DOHH2 (cell line): Measurements from ENCODE around the gene ACSF3.

Source experiments
- H3F3A ChIP-seq: fragments of 200-600 bp; sonication (generic), shearing (Covaris generic); 2 replicates; pipeline ENCODE4 v1.6.0; 2016; ENCODE audit warnings: antibody characterized with exemption, mild to moderate bottlenecking; ENCODE audit not compliant: control insufficient read depth, insufficient read depth
- H3K27ac ChIP-seq: fragments of 200-600 bp; sonication (generic); 2 replicates; pipeline ENCODE4 v1.5.1; 2014; ENCODE audit warnings: low read depth, mild to moderate bottlenecking, low read length, moderate library complexity
- H3K27me3 ChIP-seq: fragments of 200-600 bp; sonication (generic); 2 replicates; pipeline ENCODE4 v1.6.1; 2014; ENCODE audit warnings: mild to moderate bottlenecking, low read length, mixed read lengths; ENCODE audit not compliant: control insufficient read depth
- H3K36me3 ChIP-seq: fragments of 200-600 bp; sonication (generic); 2 replicates; pipeline ENCODE4 v1.6.1; 2014; ENCODE audit warnings: mild to moderate bottlenecking, low read length, moderate library complexity, mixed read lengths; ENCODE audit not compliant: control insufficient read depth
- H3K4me1 ChIP-seq: fragments of 200-600 bp; sonication (generic); 2 replicates; pipeline ENCODE4 v1.6.1; 2014; ENCODE audit warnings: mild to moderate bottlenecking, low read length, mixed read lengths; ENCODE audit not compliant: control insufficient read depth
- H3K4me2 ChIP-seq: fragments of 200-600 bp; sonication (generic); 2 replicates; pipeline ENCODE4 v1.6.0; 2014; ENCODE audit warnings: mild to moderate bottlenecking, low read length, moderate library complexity
- H3K4me3 ChIP-seq: fragments of 200-600 bp; sonication (generic); 2 replicates; pipeline ENCODE4 v1.5.1; 2014; ENCODE audit warnings: mild to moderate bottlenecking, low read length, mixed read lengths
- H3K79me2 ChIP-seq: fragments of 200-600 bp; sonication (generic); 2 replicates; pipeline ENCODE4 v1.6.1; 2014; ENCODE audit warnings: mild to moderate bottlenecking, low read length, mixed read lengths; ENCODE audit not compliant: control insufficient read depth
- H3K9me2 ChIP-seq: fragments of 200-600 bp; sonication (generic); replicated peaks from 2 replicates; pipeline ENCODE4 v1.6.1; 2014; ENCODE audit warnings: mild to moderate bottlenecking, low read length, mixed read lengths; ENCODE audit not compliant: control insufficient read depth
- H3K9me3 ChIP-seq: fragments of 200-600 bp; sonication (generic); 2 replicates; pipeline ENCODE4 v1.6.1; 2014; ENCODE audit warnings: antibody characterized with exemption, low read length, mixed read lengths; ENCODE audit not compliant: control insufficient read depth, insufficient read depth
- H4K20me1 ChIP-seq: fragments of 200-600 bp; sonication (generic); 2 replicates; pipeline ENCODE4 v1.6.0; 2014; ENCODE audit warnings: low read depth, mild to moderate bottlenecking, antibody characterized with exemption, low read length, moderate library complexity; ENCODE audit not compliant: control insufficient read depth, insufficient read depth
- CTCF ChIP-seq: fragments of 200-600 bp; sonication (generic); IDR thresholded peaks from one replicate; pipeline ENCODE4 v1.5.1; 2014; ENCODE audit warnings: antibody characterized with exemption, mild to moderate bottlenecking, low read depth, low read length; ENCODE audit not compliant: poor library complexity, severe bottlenecking
- EZH2phosphoT487 ChIP-seq: fragments of 200-600 bp; sonication (generic); IDR thresholded peaks from 2 replicates; pipeline ENCODE4 v1.6.1; 2017; ENCODE audit warnings: borderline replicate concordance, mild to moderate bottlenecking, antibody characterized with exemption, low read length, moderate library complexity, mixed read lengths

Gene ACSF3

GRCh38 chr16:89138513-89138795 is 44.8 kb downstream of the ACSF3 start:
- Histone ChIP-seq H3K27ac (no peak overlapping the region), H4K20me1 (no peaks in the 10 kb centered on the region), H3K9me3 (no peaks in the 10 kb centered on the region), H3K4me2 (no peak overlapping the region), H3K4me3 (no peak overlapping the region), H3K9me2 (no peaks in the 10 kb centered on the region), H3F3A (no peaks in the 10 kb centered on the region), H3K27me3 (no peaks in the 10 kb centered on the region), H3K4me1 (no peaks in the 10 kb centered on the region), H3K36me3 (peaks cover 91% of the 10 kb centered on the region), H3K79me2 (peaks cover 8% of the 10 kb centered on the region)
- TF ChIP-seq CTCF, result no peak
- TF ChIP-seq EZH2phosphoT487, result no peak

GRCh38 chr16:89138843-89139520 is 45.3 kb downstream of the ACSF3 start:
- Histone ChIP-seq H3K36me3 (peaks cover 91% of the 10 kb centered on the region), H3F3A (no peaks in the 10 kb centered on the region), H3K27me3 (no peaks in the 10 kb centered on the region), H3K27ac (no peak overlapping the region), H3K9me3 (no peaks in the 10 kb centered on the region), H3K79me2 (peaks cover 3% of the 10 kb centered on the region; the same call in 1 of the 2 replicates), H3K4me1 (no peaks in the 10 kb centered on the region), H3K4me2 (no peak overlapping the region), H4K20me1 (no peaks in the 10 kb centered on the region), H3K9me2 (no peaks in the 10 kb centered on the region), H3K4me3 (no peak overlapping the region)
- no peak for TF ChIP-seq EZH2phosphoT487
- no peak for TF ChIP-seq CTCF

- no peaks in the 10 kb centered on the region; the same call in 1 of the 2 replicates for H3K79me2 ChIP-seq
- TF ChIP-seq EZH2phosphoT487 (no peak), CTCF (no peak)
- H3K4me2 ChIP-seq, result no peak overlapping the region
Observed at GRCh38 chr16:89139907-89140361, 46.3 kb downstream of the ACSF3 start.

More at GRCh38 chr16:89139907-89140361, 46.3 kb downstream of the ACSF3 start:
- Histone ChIP-seq H3K4me1 (no peaks in the 10 kb centered on the region), H3K9me2 (no peaks in the 10 kb centered on the region), H3K9me3 (no peaks in the 10 kb centered on the region), H3K36me3 (peaks cover 91% of the 10 kb centered on the region), H3F3A (no peaks in the 10 kb centered on the region), H3K27ac (no peak overlapping the region), H3K27me3 (no peaks in the 10 kb centered on the region), H4K20me1 (no peaks in the 10 kb centered on the region), H3K4me3 (no peak overlapping the region)
